NCI-H1105 treated with DMSO at 0.1 percent for 48 hours (cell line): ENCODE data around the gene AARS1.
"Not testable (repeated sequence)": the region's sequence is repeated elsewhere in the genome, so short reads cannot be mapped to it uniquely, and the experiment has no call there.

Experiments
- DNase-seq: peaks from one replicate; lab custom pipeline; 2025; lab: John Stamatoyannopoulos, UW

Gene AARS1

GRCh38 chr16:70271696-70272095 is 17.6 kb downstream of the AARS1 start:
- no peak for DNase-seq

GRCh38 chr16:70270176-70270575 is 19.1 kb downstream of the AARS1 start:
- DNase-seq = no peak

GRCh38 chr16:70269471-70269870 is 19.8 kb downstream of the AARS1 start:
- DNase-seq = no peak

GRCh38 chr16:70267922-70268321 is 21.4 kb downstream of the AARS1 start:
- not testable (repeated sequence) for DNase-seq

- no peak for DNase-seq
Observed at GRCh38 chr16:70267516-70267915, 21.8 kb downstream of the AARS1 start.

GRCh38 chr16:70259903-70260302 is 29.4 kb downstream of the AARS1 start:
- DNase-seq = not testable (repeated sequence)

GRCh38 chr16:70258946-70259345 is 30.4 kb downstream of the AARS1 start:
- no peak for DNase-seq

GRCh38 chr16:70258065-70258464 is 31.2 kb downstream of the AARS1 start:
- no peak for DNase-seq

GRCh38 chr16:70257391-70257790 is 31.9 kb downstream of the AARS1 start:
- DNase-seq = no peak

- DNase-seq = no peak
Observed at GRCh38 chr16:70255574-70255973, 33.7 kb downstream of the AARS1 start.

- no peak for DNase-seq
Observed at GRCh38 chr16:70254965-70255286, 34.4 kb downstream of the AARS1 start.

GRCh38 chr16:70254180-70254964 is 34.9 kb downstream of the AARS1 start:
- no peak for DNase-seq

GRCh38 chr16:70253291-70254106 is 35.8 kb downstream of the AARS1 start:
- DNase-seq = no peak

- no peak for DNase-seq
Observed at GRCh38 chr16:70252355-70252988, 36.8 kb downstream of the AARS1 start.

GRCh38 chr16:70251629-70252354 is 37.5 kb downstream of the AARS1 start, which contains the start of gene EXOSC6:
EXOSC6 (minus strand) TSS chr16:70251940; CDS start chr16:70251900, 40 bp downstream.
- peak; percentile 82 for DNase-seq

- DNase-seq = no peak
Observed at GRCh38 chr16:70250748-70251628, 38.3 kb downstream of the AARS1 start.

GRCh38 chr16:70249697-70250096 is 39.6 kb downstream of the AARS1 start:
- not testable (repeated sequence) for DNase-seq

GRCh38 chr16:70238773-70239172 is 50.5 kb downstream of the AARS1 start:
- not testable (repeated sequence) for DNase-seq

- not testable (repeated sequence) for DNase-seq
Observed at GRCh38 chr16:70231831-70232230, 57.5 kb downstream of the AARS1 start.

GRCh38 chr16:70226024-70226423 is 63.3 kb downstream of the AARS1 start:
- DNase-seq = not testable (repeated sequence)

GRCh38 chr16:70225430-70225829 is 63.9 kb downstream of the AARS1 start:
- not testable (repeated sequence) for DNase-seq
